IPS-NIHi7 (cell line): ENCODE measurements around the gene MAP1B.

Experiments used
- DNase-seq: peaks from one replicate; pipeline ENCODE4 v3.0.0; 2012; ENCODE audit warnings: mixed read lengths; ENCODE audit errors: extremely low spot score

MAP1B gene

GRCh38 chr5:72251386-72251785, 144.1 kb downstream of the MAP1B start:
- DNase-seq, result no peak

- DNase-seq, result no peak
Observed at GRCh38 chr5:72252008-72252407, 144.7 kb downstream of the MAP1B start.

DNA sequence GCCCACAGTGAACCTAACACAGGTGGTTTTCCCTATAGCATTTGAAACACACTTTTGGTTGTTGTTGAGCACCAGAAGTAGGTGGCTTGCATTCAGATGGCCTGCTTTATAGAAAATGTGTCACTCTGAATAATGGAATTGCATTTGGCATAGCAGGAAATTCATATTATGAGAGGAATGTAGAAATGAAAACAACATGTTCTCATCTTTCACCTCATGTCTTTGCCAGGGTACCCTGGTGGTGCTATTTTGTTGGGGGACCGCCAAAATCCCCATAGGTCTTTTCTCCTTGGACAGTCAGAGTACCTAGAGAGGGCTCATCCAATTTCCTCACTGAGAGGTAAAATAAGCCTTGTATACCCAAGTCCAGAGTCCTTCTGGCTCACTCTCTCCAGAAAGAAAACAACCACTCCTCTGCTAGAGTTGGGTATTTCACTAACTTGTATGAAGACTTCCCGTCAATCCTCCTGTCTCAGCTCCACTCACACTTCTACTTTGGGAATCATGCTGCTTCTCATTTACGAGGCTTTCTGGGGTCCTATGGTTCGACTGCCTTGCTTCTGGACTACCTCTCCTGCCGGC, 145.4 kb downstream of the MAP1B start:
- no peak for DNase-seq

DNA sequence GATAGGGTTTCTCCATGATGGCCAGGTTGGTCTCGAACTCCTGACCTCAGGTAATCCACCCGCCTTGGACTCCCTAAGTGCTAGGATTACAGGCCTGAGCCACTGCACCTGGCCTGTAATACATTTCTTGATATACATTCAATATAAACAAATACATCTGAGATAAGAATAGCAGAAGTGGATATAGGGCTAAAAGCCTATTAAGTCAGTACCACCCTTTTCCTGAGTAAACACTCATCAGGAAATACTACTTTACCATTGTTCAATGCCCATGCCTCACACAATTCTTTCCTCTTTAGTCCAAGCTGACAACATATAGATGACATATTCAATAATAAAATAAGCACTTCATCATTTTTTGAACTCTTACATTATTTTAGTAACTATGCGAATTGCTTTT, 148.0 kb downstream of the MAP1B start:
- no peak for DNase-seq

DNA sequence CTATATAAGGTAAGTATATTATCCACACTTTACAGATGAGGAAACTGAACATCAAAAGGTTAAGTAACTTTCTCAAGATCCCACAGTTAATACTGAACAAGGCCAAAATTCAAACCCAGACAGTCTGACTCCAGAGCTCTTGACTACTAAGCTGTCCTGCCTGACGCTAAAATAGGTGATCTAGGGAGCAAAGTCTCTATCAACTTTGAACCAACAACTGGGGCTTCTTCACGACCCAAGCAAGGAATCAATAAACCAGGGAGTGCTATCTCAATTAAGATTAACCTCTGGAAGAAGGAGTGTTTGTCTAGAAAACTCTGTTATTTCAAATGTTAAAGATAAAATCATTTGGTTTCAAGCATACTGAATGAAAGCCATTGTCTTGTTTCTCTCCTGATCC, 148.4 kb downstream of the MAP1B start:
- DNase-seq, result no peak

DNA sequence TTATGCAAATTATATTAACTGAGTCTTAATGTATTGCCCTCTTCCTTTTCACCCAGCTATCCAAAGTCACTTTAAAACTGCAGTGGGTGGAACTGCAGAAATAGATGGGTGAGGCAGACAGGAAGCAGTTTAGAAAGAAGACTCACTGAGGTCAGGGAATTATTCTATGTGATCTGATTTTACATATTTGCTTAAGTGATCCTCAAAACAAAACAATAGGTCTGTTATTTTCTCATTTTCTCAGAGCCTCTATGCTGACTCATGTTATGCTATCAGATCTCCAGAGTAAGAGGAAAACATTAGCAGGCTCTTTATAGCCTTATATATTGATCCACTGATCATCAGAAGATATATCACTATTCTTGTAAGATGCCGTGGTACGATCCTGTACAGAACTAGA, 149.3 kb downstream of the MAP1B start:
- DNase-seq, result no peak
